ENCODE data around the gene OSBPL10. TPM values are rescaled to one million over a fixed set of nuclear protein-coding genes. Genes with fewer than 3 reads are reported as not detected.

Gene OSBPL10
- total and polyA plus RNA-seq, 2 donors (not counting 1 experiment from before 2014, with no cell fraction given): 88.5 to 310 TPM

- CTCF ChIA-PET: no interaction called here
- H3K4me3 ChIP-seq (ENCODE audit: control extremely low read depth in 1 of 5, extremely low read depth in 1 of 5, insufficient read depth in 1 of 5, low read depth in 2 of 5, low read length in 4 of 5): no peak overlapping the region
- no peak for ATAC-seq (ENCODE audit: low read depth)
- H3K9ac ChIP-seq (ENCODE audit: low read length): no peak overlapping the region
- Mint-ChIP-seq H3K27ac (no peak overlapping the region), H3K27me3 (no peaks in the 10 kb centered on the region), H3K9me3 (ENCODE audit: insufficient read depth) (no peaks in the 10 kb centered on the region), H3K4me1 (peaks cover 40% of the 10 kb centered on the region), H3K4me3 (no peak overlapping the region)
- H3K79me2 ChIP-seq (ENCODE audit: control insufficient read depth, insufficient read depth, low read length): peaks cover 64% of the 10 kb centered on the region
- no peaks in the 10 kb centered on the region for H3K27me3 ChIP-seq (replicated peaks in 1 of 4; ENCODE audit: control extremely low read depth in 1 of 4, control insufficient read depth in 3 of 4, insufficient read depth in 4 of 4, low read length in 3 of 4)
- H2AFZ ChIP-seq (ENCODE audit: insufficient read depth, low read depth, low read length, poor library complexity, severe bottlenecking): no peak overlapping the region
- no peak for TF ChIP-seq EZH2 (IDR thresholded peaks at IDR 0.05; ENCODE audit: borderline replicate concordance, insufficient read depth, low read depth, low read length, poor library complexity, severe bottlenecking)
- TF ChIP-seq CTCF (IDR thresholded peaks at IDR 0.05): no peak
- POLR2A ChIA-PET: no interaction called here
- H3K27ac ChIP-seq (ENCODE audit: low read length in 2 of 2): no peak overlapping the region
- peaks cover 0 to 8% (median 0%) of the 10 kb centered on the region in 3 donors for H3K9me3 ChIP-seq (ENCODE audit: control extremely low read depth in 1 of 3, control insufficient read depth in 2 of 3, insufficient read depth in 1 of 3, low read length in 2 of 3)
- intact Hi-C loops (cut with micrococcal nuclease): no loop called here
- peaks cover 8% of the 10 kb centered on the region for H4K20me1 ChIP-seq (ENCODE audit: control insufficient read depth, insufficient read depth, low read length, poor library complexity, severe bottlenecking)
- peaks cover 0 to 3% of the 10 kb centered on the region in 2 donors for H3K4me1 ChIP-seq (ENCODE audit: control insufficient read depth in 2 of 2, insufficient read depth in 2 of 2, low read length in 2 of 2)
- no peak for DNase-seq
- H3K4me2 ChIP-seq (replicated peaks; ENCODE audit: low read depth, low read length, poor library complexity, severe bottlenecking): no peak overlapping the region
- peaks cover 0 to 53% of the 10 kb centered on the region in 2 experiments for H3K36me3 ChIP-seq (replicated peaks in 1 of 2; ENCODE audit: control extremely low read depth in 1 of 2, control insufficient read depth in 1 of 2, extremely low read depth in 1 of 2, insufficient read depth in 2 of 2, low read length in 1 of 2)
- no CpG with 5 or more reads among the region's 5 CpGs for WGBS (ENCODE audit: insufficient coverage)
These were observed 107.7 kb downstream of the OSBPL10 start for GRCh38 chr3:31873254-31873820.

GRCh38 chr3:31871939-31872507 lies 109.0 kb downstream of the OSBPL10 start:
- intact Hi-C loops (cut with micrococcal nuclease): no loop called here

More at GRCh38 chr3:31871939-31872507, 109.0 kb downstream of the OSBPL10 start:
- H3K27ac Mint-ChIP-seq: no peak overlapping the region
- Histone ChIP-seq H3K4me1 (ENCODE audit: control insufficient read depth in 2 of 2, insufficient read depth in 2 of 2, low read length in 2 of 2) (peaks cover 0 to 3% of the 10 kb centered on the region in 2 donors), H3K36me3 (replicated peaks in 1 of 2; ENCODE audit: control extremely low read depth in 1 of 2, control insufficient read depth in 1 of 2, extremely low read depth in 1 of 2, insufficient read depth in 2 of 2, low read length in 1 of 2) (peaks cover 0 to 52% of the 10 kb centered on the region in 2 experiments), H2AFZ (ENCODE audit: insufficient read depth, low read depth, low read length, poor library complexity, severe bottlenecking) (no peak overlapping the region), H3K4me3 (ENCODE audit: control extremely low read depth in 1 of 5, extremely low read depth in 1 of 5, insufficient read depth in 1 of 5, low read depth in 2 of 5, low read length in 4 of 5) (no peak overlapping the region), H3K9me3 (ENCODE audit: control extremely low read depth in 1 of 3, control insufficient read depth in 2 of 3, insufficient read depth in 1 of 3, low read length in 2 of 3) (peaks cover 0 to 8% (median 0%) of the 10 kb centered on the region in 3 donors), H4K20me1 (ENCODE audit: control insufficient read depth, insufficient read depth, low read length, poor library complexity, severe bottlenecking) (peaks cover 12% of the 10 kb centered on the region), H3K9ac (ENCODE audit: low read length) (no peak overlapping the region), H3K27ac (ENCODE audit: low read length in 2 of 2) (no peak overlapping the region), H3K27me3 (replicated peaks in 1 of 4; ENCODE audit: control extremely low read depth in 1 of 4, control insufficient read depth in 3 of 4, insufficient read depth in 4 of 4, low read length in 3 of 4) (no peaks in the 10 kb centered on the region), H3K79me2 (ENCODE audit: control insufficient read depth, insufficient read depth, low read length) (peaks cover 64% of the 10 kb centered on the region), H3K4me2 (replicated peaks; ENCODE audit: low read depth, low read length, poor library complexity, severe bottlenecking) (no peak overlapping the region)
- H3K4me3 Mint-ChIP-seq: no peak overlapping the region
- TF ChIP-seq EZH2 (IDR thresholded peaks at IDR 0.05; ENCODE audit: borderline replicate concordance, insufficient read depth, low read depth, low read length, poor library complexity, severe bottlenecking) (no peak), CTCF (IDR thresholded peaks at IDR 0.05) (no peak)
- H3K9me3 Mint-ChIP-seq (ENCODE audit: insufficient read depth): no peaks in the 10 kb centered on the region
- H3K4me1 Mint-ChIP-seq: peaks cover 37% of the 10 kb centered on the region
- H3K27me3 Mint-ChIP-seq: no peaks in the 10 kb centered on the region
- ATAC-seq (ENCODE audit: low read depth) (no peak), DNase-seq (no peak)
- ChIA-PET CTCF (interaction anchor here (0.7 to 1.7 kb wide), 3 partner anchors 13 to 117 kb away, joined by 3 to 5 read pairs (median 3); no protein-coding TSS in a partner anchor), POLR2A (interaction anchor here (0.7 kb wide), 3 partner anchors 62 to 111 kb away, joined by 3 read pairs; no protein-coding TSS in a partner anchor)
- no CpG with 5 or more reads among the region's 5 CpGs for WGBS (ENCODE audit: insufficient coverage)

Measured in B cell (primary cell).